Calu3 (cell line): ENCODE results near the gene ZC3H11A. TPM values are rescaled to one million over a fixed set of nuclear protein-coding genes. Genes with fewer than 3 reads are reported as not detected.
A peak's percentile ranks its signal among the peaks of the same experiment; 100 is the strongest.
"Not testable (repeated sequence)": the region's sequence is repeated elsewhere in the genome, so short reads cannot be mapped to it uniquely, and the experiment has no call there.

Experiments used
- Bru-seq: library from RNA; stranded (reverse); fragments of 400-500 nt; gene quantifications from one replicate; lab custom pipeline; 2021; lab: Mats Ljungman, UMichigan
- BruChase-seq, 2 experiments: library from RNA; stranded (reverse); fragments of 400-500 nt; gene quantifications; one replicate each; lab custom pipeline; 2021; lab: Mats Ljungman, UMichigan
- BruUV-seq: library from RNA; stranded (reverse); fragments of 400-500 nt; replicated peaks from 2 replicates; lab custom pipeline; 2021; lab: Mats Ljungman, UMichigan
- CTCF ChIA-PET: fragments of 300-600 bp; sonication (Branson Sonifier 250); formaldehyde crosslinking; loops from one replicate; lab custom pipeline; 2022; ENCODE audit warnings: antibody characterized with exemption; lab: Charles Lee
- DNase-seq: peaks from one replicate; pipeline ENCODE4 v3.0.0; 2022
- H3K27ac Mint-ChIP-seq: one replicate; pipeline ENCODE4 v1.8.0; 2022; ENCODE audit warnings: mixed read lengths; ENCODE audit not compliant: unreplicated experiment
- H3K27me3 Mint-ChIP-seq: one replicate; pipeline ENCODE4 v1.8.0; 2022; ENCODE audit warnings: mixed read lengths; ENCODE audit not compliant: unreplicated experiment
- H3K36me3 Mint-ChIP-seq: one replicate; pipeline ENCODE4 v1.8.0; 2022; ENCODE audit warnings: mild to moderate bottlenecking, moderate library complexity, mixed read lengths; ENCODE audit not compliant: insufficient read depth, unreplicated experiment
- H3K4me1 Mint-ChIP-seq: one replicate; pipeline ENCODE4 v1.8.0; 2022; ENCODE audit warnings: mild to moderate bottlenecking, low read depth, mixed read lengths; ENCODE audit not compliant: unreplicated experiment
- H3K4me3 Mint-ChIP-seq: one replicate; pipeline ENCODE4 v1.8.0; 2022; ENCODE audit warnings: mild to moderate bottlenecking, low read depth, moderate library complexity, mixed read lengths; ENCODE audit not compliant: unreplicated experiment
- H3K9me3 Mint-ChIP-seq: one replicate; pipeline ENCODE4 v1.8.0; 2022; ENCODE audit warnings: low read depth, mixed read lengths; ENCODE audit not compliant: unreplicated experiment
- intact Hi-C: fragments of 100-400 bp; cut with micrococcal nuclease; formaldehyde crosslinking; loops from one replicate; pipeline ENCODE4 v1.10.0; 2022; ENCODE audit not compliant: unreplicated experiment
- long read RNA-seq: library from polyadenylated mRNA; stranded (forward); transcript quantifications from one replicate; pipeline ENCODE4 v2.0.0, GENCODE V29; 2022
- total RNA-seq: library from RNA; stranded (reverse); gene quantifications from 2 replicates; pipeline ENCODE4 v1.2.3, GENCODE V29; 2022
- TF ChIP-seq, protein P1 (sequence below): fragments of 200-600 bp; IDR thresholded peaks from one replicate; pipeline ENCODE4 v1.8.0; 2022; ENCODE audit warnings: antibody characterized with exemption; ENCODE audit not compliant: unreplicated experiment

The ZC3H11A gene
- total RNA-seq (103 and 113 TPM in 2 replicates), Bru-seq, nascent RNA (percentile 70 among the genes with signal in this experiment), BruChase-seq, experiment 1, labeled RNA remaining after a 6-hour chase (percentile 99 among the genes with signal in this experiment), BruChase-seq, experiment 2, labeled RNA remaining after a 2-hour chase (percentile 98 among the genes with signal in this experiment)
- long read RNA-seq, full-length matches to known transcripts, result 4 of 48 reads
- long read RNA-seq, partial matches to known transcripts, result 6 of 48 reads
- long read RNA-seq, other reads (novel, unspliced or antisense), result 38 of 48 reads

DNA sequence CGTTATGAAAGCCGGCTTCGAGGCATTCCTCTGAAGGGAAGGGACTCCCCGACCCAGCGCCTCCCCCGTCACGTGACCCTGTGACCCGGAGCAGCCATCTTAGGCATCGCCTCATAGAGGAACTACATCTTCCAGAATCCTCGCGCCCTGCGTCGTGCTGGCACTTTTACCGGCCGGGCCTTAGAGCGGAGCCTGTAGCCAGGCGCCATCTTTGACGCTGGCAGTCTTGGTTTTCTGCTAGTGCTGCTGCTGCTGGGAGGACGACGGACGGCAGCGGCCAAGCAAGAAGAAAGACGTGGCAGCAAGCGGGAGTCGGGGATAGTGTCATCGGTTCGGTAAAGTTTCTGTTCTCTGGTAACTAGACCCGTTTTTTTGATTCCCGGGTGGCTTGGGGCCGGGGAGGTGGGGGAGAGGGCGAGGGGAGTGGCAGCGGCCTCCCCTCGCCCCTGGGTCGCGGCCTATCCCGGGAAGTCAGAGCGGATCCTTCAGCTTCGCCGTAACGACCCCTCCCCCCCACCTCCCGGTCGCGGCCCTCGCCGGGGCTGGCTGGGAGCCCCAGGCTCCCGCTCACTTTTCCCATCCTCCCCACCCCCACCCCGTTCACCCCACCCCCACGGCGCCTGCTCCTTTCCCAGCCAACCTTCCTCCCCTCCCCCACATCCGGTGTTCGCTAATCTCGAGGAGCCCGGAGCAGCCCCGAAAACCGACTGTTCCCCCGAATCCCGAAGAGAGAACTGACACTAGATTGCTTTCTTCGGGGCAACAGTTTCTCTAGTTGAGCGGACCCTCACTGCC lies at the start of gene ZC3H11A, which contains the start of gene ZBED6:
Gene ZC3H11A, plus strand, starts transcription at position 183 of the 795 bp plus-strand sequence. CDS start 21,448 bp downstream, outside the sequence.
Gene ZBED6, plus strand, starts transcription at position 183 of the 795 bp plus-strand sequence. CDS start 1,900 bp downstream, outside the sequence.
- Mint-ChIP-seq H3K9me3 (peaks cover 2% of the 10 kb centered on the region), H3K4me1 (peaks cover 19% of the 10 kb centered on the region), H3K36me3 (peaks cover 41% of the 10 kb centered on the region), H3K27me3 (no peaks in the 10 kb centered on the region), H3K4me3 (peak within 1 kb of the TSS; percentile 95), H3K27ac (peak within 1 kb of the TSS; percentile 99)
- TF ChIP-seq, protein P1, sequence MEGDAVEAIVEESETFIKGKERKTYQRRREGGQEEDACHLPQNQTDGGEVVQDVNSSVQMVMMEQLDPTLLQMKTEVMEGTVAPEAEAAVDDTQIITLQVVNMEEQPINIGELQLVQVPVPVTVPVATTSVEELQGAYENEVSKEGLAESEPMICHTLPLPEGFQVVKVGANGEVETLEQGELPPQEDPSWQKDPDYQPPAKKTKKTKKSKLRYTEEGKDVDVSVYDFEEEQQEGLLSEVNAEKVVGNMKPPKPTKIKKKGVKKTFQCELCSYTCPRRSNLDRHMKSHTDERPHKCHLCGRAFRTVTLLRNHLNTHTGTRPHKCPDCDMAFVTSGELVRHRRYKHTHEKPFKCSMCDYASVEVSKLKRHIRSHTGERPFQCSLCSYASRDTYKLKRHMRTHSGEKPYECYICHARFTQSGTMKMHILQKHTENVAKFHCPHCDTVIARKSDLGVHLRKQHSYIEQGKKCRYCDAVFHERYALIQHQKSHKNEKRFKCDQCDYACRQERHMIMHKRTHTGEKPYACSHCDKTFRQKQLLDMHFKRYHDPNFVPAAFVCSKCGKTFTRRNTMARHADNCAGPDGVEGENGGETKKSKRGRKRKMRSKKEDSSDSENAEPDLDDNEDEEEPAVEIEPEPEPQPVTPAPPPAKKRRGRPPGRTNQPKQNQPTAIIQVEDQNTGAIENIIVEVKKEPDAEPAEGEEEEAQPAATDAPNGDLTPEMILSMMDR, result no peak
- DNase-seq, result peak; percentile 99
- BruUV-seq, result no TSS peak
- CTCF ChIA-PET, result interaction anchor here (0.7 kb wide), 1 partner anchor 129 kb away, joined by 3 read pairs; no protein-coding TSS in a partner anchor
- intact Hi-C loops, result no loop called here

- H3K4me3 Mint-ChIP-seq, result no peak overlapping the region
- BruUV-seq, result no TSS peak
- CTCF ChIA-PET, result no interaction called here
- no peaks in the 10 kb centered on the region for H3K9me3 Mint-ChIP-seq
- no peak overlapping the region for H3K27ac Mint-ChIP-seq
- H3K27me3 Mint-ChIP-seq, result peaks cover 38% of the 10 kb centered on the region
- TF ChIP-seq, protein P1, result no peak
- DNase-seq, result no peak
- H3K36me3 Mint-ChIP-seq, result no peaks in the 10 kb centered on the region
- H3K4me1 Mint-ChIP-seq, result peaks cover 8% of the 10 kb centered on the region
- intact Hi-C loops, result no loop called here
These were observed 49.1 kb upstream of the ZC3H11A start for GRCh38 chr1:203746281-203746680.

DNA sequence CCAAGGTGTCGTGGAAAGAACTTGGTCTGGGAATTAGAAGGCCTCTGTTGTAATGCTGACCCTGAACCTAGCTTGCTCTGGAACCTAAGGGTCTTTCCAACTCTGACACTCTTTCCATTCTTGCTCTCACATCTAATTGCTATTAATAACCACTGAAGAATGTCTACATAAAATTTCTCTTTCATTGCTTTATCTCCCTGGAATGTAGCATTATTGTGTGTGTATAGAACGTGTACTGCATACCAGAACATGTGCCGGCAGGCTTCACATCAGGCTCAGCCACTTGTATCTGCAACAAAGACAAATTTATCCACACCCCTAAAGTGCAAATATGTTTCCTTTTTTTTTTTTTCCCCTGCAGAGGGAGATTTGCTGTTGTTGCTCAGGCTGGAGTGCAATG lies 44.4 kb upstream of the ZC3H11A start:
- intact Hi-C loops, result no loop called here
- no peak overlapping the region for H3K27ac Mint-ChIP-seq

DNA sequence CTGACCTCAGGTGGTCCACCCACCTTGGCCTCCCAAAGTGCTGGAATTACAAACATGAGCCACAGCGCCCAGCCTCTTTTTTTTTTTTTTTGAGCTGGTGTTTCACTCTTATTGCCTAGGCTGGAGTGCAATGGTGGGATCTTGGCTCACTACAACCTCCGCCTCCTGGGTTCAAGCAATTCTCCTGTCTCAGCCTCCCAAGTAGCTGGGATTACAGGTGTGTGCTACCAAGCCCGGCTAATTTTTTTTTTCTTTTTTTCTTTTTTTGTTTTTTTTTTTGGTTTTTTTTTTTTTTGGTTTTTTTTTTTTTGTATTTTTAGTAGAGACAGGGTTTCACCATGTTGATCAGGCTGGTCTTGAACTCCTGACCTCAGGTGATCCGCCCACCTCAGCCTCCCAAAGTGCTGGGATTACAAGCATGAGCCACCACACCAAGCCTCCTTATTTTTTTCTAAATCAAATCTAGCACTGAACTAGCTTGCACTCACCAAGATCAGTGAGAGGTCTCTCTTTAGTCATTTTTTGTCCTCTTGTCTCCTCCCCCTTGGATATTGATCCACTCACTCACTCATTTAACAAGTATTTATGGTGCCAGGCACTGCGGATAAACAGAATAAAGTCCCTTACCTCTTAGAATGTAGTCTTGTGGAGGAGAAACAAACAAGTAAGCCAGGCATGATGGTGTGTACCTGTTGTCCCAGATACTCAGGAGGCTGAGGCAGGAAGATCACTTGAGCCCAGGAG lies 43.6 kb upstream of the ZC3H11A start:
- CTCF ChIA-PET, result interaction anchor here (0.6 to 0.7 kb wide), 2 partner anchors 70 to 249 kb away, joined by 3 to 4 read pairs; no protein-coding TSS in a partner anchor
- H3K9me3 Mint-ChIP-seq, intact Hi-C loops, H3K27ac Mint-ChIP-seq, H3K36me3 Mint-ChIP-seq, BruUV-seq, H3K27me3 Mint-ChIP-seq, H3K4me3 Mint-ChIP-seq: not testable (repeated sequence)
- H3K4me1 Mint-ChIP-seq, result peaks cover 24% of the 10 kb centered on the region
- peak; percentile 17 for DNase-seq

More for the DNA sequence above, 44.4 kb upstream of the ZC3H11A start:
- Mint-ChIP-seq H3K27me3 (peaks cover 10% of the 10 kb centered on the region), H3K36me3 (no peaks in the 10 kb centered on the region), H3K4me3 (no peak overlapping the region), H3K4me1 (peaks cover 17% of the 10 kb centered on the region), H3K9me3 (no peaks in the 10 kb centered on the region)
- CTCF ChIA-PET, result no interaction called here
- no TSS peak for BruUV-seq
- TF ChIP-seq, protein P1, result no peak
- DNase-seq, result no peak
